ENCODE measurements around the gene UBE2V1. TPM values are rescaled to one million over a fixed set of nuclear protein-coding genes. Genes with fewer than 3 reads are reported as not detected.

The UBE2V1 gene
- total and polyA plus RNA-seq, 10 of the 15 experiments (the other 5 are each of a cell fraction or from before 2014, with no cell fraction given): 51.8 to 219 (median 141) TPM

DNA sequence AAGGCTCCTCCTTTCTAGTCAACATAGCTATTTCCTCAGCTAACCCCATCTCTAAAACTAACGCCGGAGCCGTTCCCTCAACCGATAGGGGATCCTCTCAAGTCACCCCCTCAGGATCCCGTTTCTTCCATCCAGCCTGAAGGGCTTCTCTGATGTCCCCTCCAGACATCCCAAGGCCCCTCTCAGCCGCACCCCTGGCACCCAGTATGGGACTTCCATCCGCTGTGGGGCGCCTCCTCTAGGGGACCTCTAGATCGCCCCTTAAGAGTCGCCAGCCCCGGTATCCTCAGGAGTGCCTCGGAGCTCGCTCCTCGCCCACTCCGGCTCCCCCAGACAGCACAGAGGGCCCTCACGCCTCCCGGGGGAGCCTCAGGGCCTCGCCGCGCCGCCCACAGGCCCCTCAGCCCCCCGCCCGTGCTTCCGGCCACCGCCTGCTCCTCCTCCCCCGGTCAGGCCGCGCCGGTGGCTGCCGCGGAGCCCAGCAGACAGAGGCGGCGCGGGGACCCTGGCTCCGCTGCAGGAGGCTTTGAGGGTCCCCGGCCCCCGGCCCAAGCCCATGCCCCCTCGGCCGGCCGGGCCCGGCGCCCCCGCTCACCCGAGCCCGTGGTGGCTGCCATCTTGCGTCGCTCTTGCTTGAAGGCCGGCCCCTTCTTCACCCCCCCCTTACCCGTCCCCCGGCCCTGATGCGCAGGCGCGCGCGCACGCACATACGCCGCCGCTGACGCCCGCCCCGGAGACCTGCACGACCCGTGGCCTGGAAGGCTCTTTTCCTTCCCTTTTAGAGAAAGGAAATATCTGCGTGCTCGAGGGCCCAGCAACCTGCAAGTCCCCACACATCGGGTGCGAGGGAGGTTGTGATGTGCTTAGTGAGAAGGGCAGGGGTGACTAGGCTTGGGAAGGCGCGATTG, at the start of gene UBE2V1 (continued):
- TF ChIP-seq, protein P1, sequence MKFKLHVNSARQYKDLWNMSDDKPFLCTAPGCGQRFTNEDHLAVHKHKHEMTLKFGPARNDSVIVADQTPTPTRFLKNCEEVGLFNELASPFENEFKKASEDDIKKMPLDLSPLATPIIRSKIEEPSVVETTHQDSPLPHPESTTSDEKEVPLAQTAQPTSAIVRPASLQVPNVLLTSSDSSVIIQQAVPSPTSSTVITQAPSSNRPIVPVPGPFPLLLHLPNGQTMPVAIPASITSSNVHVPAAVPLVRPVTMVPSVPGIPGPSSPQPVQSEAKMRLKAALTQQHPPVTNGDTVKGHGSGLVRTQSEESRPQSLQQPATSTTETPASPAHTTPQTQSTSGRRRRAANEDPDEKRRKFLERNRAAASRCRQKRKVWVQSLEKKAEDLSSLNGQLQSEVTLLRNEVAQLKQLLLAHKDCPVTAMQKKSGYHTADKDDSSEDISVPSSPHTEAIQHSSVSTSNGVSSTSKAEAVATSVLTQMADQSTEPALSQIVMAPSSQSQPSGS (IDR thresholded peaks at IDR 0.05; ENCODE audit: low read length): no peak
- peak; percentile 27 for TF ChIP-seq HDAC6 (IDR thresholded peaks at IDR 0.05; ENCODE audit: unreplicated experiment)
- no peak for TF ChIP-seq JUND (IDR thresholded peaks at IDR 0.05; ENCODE audit: low read depth, low read length)
- peak; percentile 67; the same call in 1 of the 2 replicates for TF ChIP-seq BACH1 (IDR thresholded peaks at IDR 0.05; ENCODE audit: borderline replicate concordance)
- TF ChIP-seq SMAD1 (IDR thresholded peaks at IDR 0.05; ENCODE audit: low read depth, partially characterized antibody): no peak
- TF ChIP-seq ASH2L (IDR thresholded peaks at IDR 0.05; ENCODE audit: borderline replicate concordance, low read depth): 0 out of 2 replicates have a peak, but pooled peaks have one; percentile 86
- peak; percentile 75; the same call in 1 of the 2 replicates for TF ChIP-seq LARP7 (IDR thresholded peaks at IDR 0.05)
- TF ChIP-seq POLR2AphosphoS2 (IDR thresholded peaks at IDR 0.05; ENCODE audit: low read depth, low read length): peak; percentile 88; the same call in 1 of the 2 replicates
- peak; percentile 59 for TF ChIP-seq MEF2B (IDR thresholded peaks at IDR 0.05; ENCODE audit: partially characterized antibody, poor library complexity, severe bottlenecking)
- TF ChIP-seq EGR1 (IDR thresholded peaks at IDR 0.05; ENCODE audit: borderline replicate concordance in 1 of 2, low read depth in 2 of 2, low read length in 2 of 2): peak in 1 of 2 experiments; percentile 44; a peak in 1 of 3 replicates
- 0 out of 4 replicates have a peak, but pooled peaks of 1 of the 2 experiments have one; percentile 31 for TF ChIP-seq EP300 (IDR thresholded peaks at IDR 0.05; ENCODE audit: borderline replicate concordance in 1 of 2, control insufficient read depth in 1 of 2, low read depth in 2 of 2, low read length in 2 of 2)
- TF ChIP-seq CREB1 (IDR thresholded peaks at IDR 0.05; ENCODE audit: low read depth): peak; percentile 58; the same call in 1 of the 2 replicates
- no peak for TF ChIP-seq SREBF1 (IDR thresholded peaks at IDR 0.05; ENCODE audit: low read length)
- peak; percentile 82 for TF ChIP-seq NR2F1 (conservative IDR thresholded peaks at IDR 0.05)
- TF ChIP-seq SPI1 (IDR thresholded peaks at IDR 0.05; ENCODE audit: borderline replicate concordance, insufficient read depth, low read depth, low read length): no peak
- peak; percentile 51; the same call in 1 of the 2 replicates for TF ChIP-seq CREM (IDR thresholded peaks at IDR 0.05; ENCODE audit: low read depth)
- peak; percentile 15; the same call in 1 of the 2 replicates for TF ChIP-seq MEF2A (IDR thresholded peaks at IDR 0.05; ENCODE audit: insufficient read depth, low read depth, low read length)
- TF ChIP-seq EZH2 (IDR thresholded peaks at IDR 0.05; ENCODE audit: borderline replicate concordance, control insufficient read depth, low read depth, low read length): no peak
- no peak for TF ChIP-seq E2F8 (IDR thresholded peaks at IDR 0.05; ENCODE audit: low read depth, partially characterized antibody)
- TF ChIP-seq PML (IDR thresholded peaks at IDR 0.05; ENCODE audit: low read length): peak; percentile 87
- TF ChIP-seq NFYB (IDR thresholded peaks at IDR 0.05; ENCODE audit: insufficient read depth, low read depth, low read length): no peak
- TF ChIP-seq FOXM1 (IDR thresholded peaks at IDR 0.05; ENCODE audit: low read depth, low read length): no peak
- TF ChIP-seq, protein P2, sequence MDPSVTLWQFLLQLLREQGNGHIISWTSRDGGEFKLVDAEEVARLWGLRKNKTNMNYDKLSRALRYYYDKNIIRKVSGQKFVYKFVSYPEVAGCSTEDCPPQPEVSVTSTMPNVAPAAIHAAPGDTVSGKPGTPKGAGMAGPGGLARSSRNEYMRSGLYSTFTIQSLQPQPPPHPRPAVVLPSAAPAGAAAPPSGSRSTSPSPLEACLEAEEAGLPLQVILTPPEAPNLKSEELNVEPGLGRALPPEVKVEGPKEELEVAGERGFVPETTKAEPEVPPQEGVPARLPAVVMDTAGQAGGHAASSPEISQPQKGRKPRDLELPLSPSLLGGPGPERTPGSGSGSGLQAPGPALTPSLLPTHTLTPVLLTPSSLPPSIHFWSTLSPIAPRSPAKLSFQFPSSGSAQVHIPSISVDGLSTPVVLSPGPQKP (IDR thresholded peaks at IDR 0.05; ENCODE audit: low read depth, low read length): 0 out of 2 replicates have a peak, but pooled peaks have one; percentile 23

Data from GM12878 (cell line).